Parathyroid adenoma (tissue), 2 donors: Measurements from ENCODE around the gene HRH3.

Source experiments
- H2AFZ ChIP-seq: fragments of 300-600 bp; sonication (generic); one replicate; pipeline ENCODE4 v1.7.0; 2017; ENCODE audit warnings: antibody characterized with exemption, mild to moderate bottlenecking
- H3K27ac ChIP-seq: fragments of 300-600 bp; sonication (generic); one replicate; pipeline ENCODE4 v1.7.0; 2017
- H3K27me3 ChIP-seq: fragments of 300-600 bp; sonication (generic); one replicate; pipeline ENCODE4 v1.7.0; 2017; ENCODE audit warnings: low read length; ENCODE audit not compliant: control insufficient read depth, insufficient read depth
- H3K36me3 ChIP-seq: fragments of 300-600 bp; sonication (generic); one replicate; pipeline ENCODE4 v1.7.0; 2017; ENCODE audit warnings: low read length; ENCODE audit not compliant: control insufficient read depth, insufficient read depth
- H3K4me1 ChIP-seq: fragments of 300-600 bp; sonication (generic); one replicate; pipeline ENCODE4 v1.7.0; 2017; ENCODE audit warnings: control low read depth
- H3K4me2 ChIP-seq: fragments of 300-600 bp; sonication (generic); one replicate; pipeline ENCODE4 v1.7.0; 2017; ENCODE audit warnings: low read length
- H3K4me3 ChIP-seq: fragments of 300-600 bp; sonication (generic); one replicate; pipeline ENCODE4 v1.7.0; 2017; ENCODE audit warnings: low read depth, low read length
- H3K79me2 ChIP-seq: fragments of 300-600 bp; sonication (generic); one replicate; pipeline ENCODE4 v1.7.0; 2017; ENCODE audit warnings: control low read depth
- H3K9ac ChIP-seq: fragments of 300-600 bp; sonication (generic); one replicate; pipeline ENCODE4 v1.7.0; 2017; ENCODE audit warnings: mild to moderate bottlenecking
- H3K9me3 ChIP-seq: fragments of 300-600 bp; sonication (generic); one replicate; pipeline ENCODE4 v1.7.0; 2017; ENCODE audit warnings: low read length; ENCODE audit not compliant: control insufficient read depth
- TF ChIP-seq, protein P1 (sequence below): fragments of 300-600 bp; sonication (generic); IDR thresholded peaks from one replicate; pipeline ENCODE4 v1.7.0; 2017; ENCODE audit warnings: antibody characterized with exemption, mild to moderate bottlenecking
- donor health status: primary hyperparathyroidism.

Gene HRH3

DNA sequence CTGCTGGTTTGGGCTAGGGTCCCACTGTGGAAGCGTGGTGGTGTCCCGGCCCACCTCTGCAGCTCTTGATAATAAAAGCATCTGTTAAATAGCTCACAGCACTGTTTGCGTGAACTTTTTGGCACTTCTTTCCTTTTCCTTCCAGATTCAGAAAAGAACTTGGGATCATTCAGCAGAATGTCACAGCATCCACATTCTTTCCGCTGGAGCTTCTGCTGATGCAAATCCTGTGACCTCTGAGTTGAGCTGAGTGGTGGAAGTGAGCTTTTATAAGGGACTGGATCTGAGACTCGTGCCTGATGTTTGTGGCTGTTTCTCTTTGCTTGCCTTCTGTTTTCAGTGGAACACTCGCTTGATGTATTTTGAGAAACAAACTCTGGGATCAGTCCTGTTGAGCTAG is 22.1 kb upstream of the HRH3 start:
- no peaks in the 10 kb centered on the region for H3K9me3 ChIP-seq
- peaks cover 82% of the 10 kb centered on the region for H3K79me2 ChIP-seq
- H3K27me3 ChIP-seq = no peaks in the 10 kb centered on the region
- no peaks in the 10 kb centered on the region for H3K36me3 ChIP-seq
- TF ChIP-seq, protein P1, sequence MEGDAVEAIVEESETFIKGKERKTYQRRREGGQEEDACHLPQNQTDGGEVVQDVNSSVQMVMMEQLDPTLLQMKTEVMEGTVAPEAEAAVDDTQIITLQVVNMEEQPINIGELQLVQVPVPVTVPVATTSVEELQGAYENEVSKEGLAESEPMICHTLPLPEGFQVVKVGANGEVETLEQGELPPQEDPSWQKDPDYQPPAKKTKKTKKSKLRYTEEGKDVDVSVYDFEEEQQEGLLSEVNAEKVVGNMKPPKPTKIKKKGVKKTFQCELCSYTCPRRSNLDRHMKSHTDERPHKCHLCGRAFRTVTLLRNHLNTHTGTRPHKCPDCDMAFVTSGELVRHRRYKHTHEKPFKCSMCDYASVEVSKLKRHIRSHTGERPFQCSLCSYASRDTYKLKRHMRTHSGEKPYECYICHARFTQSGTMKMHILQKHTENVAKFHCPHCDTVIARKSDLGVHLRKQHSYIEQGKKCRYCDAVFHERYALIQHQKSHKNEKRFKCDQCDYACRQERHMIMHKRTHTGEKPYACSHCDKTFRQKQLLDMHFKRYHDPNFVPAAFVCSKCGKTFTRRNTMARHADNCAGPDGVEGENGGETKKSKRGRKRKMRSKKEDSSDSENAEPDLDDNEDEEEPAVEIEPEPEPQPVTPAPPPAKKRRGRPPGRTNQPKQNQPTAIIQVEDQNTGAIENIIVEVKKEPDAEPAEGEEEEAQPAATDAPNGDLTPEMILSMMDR = no peak
- no peak overlapping the region for H3K4me3 ChIP-seq
- peaks cover 29% of the 10 kb centered on the region for H3K4me1 ChIP-seq
- no peak overlapping the region for H3K9ac ChIP-seq
- H2AFZ ChIP-seq = no peak overlapping the region
- H3K4me2 ChIP-seq = no peak overlapping the region
- no peak overlapping the region for H3K27ac ChIP-seq

DNA sequence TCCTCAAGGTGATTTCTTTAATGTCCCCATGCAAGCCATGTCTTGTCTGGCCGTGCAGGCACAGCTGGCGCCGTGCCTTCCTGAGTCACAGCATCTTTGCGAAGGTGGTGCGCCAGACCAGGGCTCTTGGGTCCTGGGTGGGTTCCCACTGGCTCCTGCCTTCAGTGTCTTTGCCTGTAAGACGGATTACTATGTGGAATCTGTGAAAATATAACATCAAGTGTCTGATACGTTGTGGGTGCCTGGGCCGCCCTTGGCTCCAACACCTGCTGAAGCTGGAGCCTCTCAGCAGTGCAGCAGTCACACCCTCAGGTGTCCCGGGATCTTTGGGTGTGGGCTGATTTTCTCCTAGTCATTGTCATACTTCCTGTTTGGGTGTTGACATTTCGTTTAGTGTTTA is 21.4 kb upstream of the HRH3 start:
- TF ChIP-seq, protein P1 = no peak
- Histone ChIP-seq H3K4me3 (no peak overlapping the region), H3K27ac (no peak overlapping the region), H3K9me3 (no peaks in the 10 kb centered on the region), H3K4me2 (no peak overlapping the region), H2AFZ (no peak overlapping the region), H3K4me1 (peaks cover 22% of the 10 kb centered on the region), H3K27me3 (no peaks in the 10 kb centered on the region), H3K79me2 (peaks cover 79% of the 10 kb centered on the region), H3K36me3 (no peaks in the 10 kb centered on the region), H3K9ac (no peak overlapping the region)

DNA sequence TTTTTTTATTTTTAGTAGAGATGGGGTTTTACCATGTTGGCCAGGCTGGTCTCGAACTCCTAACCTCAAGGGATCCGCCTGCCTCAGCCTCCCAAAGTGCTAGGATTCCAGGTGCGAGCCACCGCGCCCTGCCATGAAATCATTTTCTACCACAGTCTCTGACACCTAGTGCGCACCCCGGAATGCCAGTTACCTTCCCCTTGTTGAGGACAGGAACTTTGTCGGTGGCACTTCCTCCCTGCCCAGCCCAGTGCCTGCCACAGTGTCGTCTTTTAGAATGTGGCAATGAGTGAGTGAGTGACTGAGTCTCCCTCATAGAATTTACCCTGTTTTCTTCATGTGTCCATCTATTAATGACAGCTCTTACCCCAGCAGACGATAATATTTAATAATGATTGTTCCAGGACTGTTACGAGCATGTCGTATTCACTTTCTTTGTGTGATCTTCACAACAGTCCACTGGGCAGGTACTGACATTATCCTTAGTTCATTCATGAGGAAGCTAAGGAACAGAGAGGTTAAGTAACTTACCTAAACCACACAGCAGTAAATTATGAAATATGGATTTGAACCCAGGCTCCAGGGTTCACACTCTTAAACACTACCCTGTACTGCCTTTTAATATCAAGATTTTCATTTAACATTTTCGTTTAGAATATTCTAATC is 20.1 kb upstream of the HRH3 start:
- Histone ChIP-seq H3K36me3 (no peaks in the 10 kb centered on the region), H3K4me3 (no peak overlapping the region), H3K4me1 (peaks cover 22% of the 10 kb centered on the region), H2AFZ (no peak overlapping the region), H3K4me2 (no peak overlapping the region), H3K9ac (no peak overlapping the region), H3K27ac (no peak overlapping the region), H3K9me3 (no peaks in the 10 kb centered on the region), H3K27me3 (no peaks in the 10 kb centered on the region), H3K79me2 (peaks cover 66% of the 10 kb centered on the region)
- TF ChIP-seq, protein P1 = no peak

DNA sequence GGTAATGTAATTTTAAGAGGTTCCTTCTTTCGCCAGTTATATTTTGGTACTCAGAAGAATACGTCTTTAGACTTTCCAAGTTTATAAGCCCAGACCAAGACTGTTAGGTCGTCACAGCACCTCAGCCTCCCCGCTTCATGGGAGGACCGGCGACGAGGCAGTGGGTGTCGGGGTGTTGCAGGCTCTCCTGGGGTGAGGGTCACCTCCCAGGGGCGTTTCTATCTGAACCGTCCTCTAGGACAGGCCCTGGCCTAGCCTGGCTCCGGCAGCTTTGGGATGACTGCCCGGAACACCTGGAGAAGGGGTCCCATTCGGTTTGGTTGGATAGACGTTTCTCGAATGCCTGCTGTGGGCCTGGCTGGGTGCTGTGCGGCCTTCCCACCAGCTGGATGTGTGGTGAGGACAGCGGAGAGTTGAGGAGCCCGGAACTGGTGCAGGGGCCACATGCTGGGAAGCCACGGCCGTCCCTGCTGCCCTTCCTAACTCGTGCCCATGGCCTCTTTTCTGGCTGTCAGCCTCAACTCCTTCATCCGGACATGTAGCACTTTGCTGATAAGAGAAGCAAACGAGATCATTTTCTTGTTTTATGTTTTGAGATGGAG is 19.3 kb upstream of the HRH3 start:
- Histone ChIP-seq H3K36me3 (no peaks in the 10 kb centered on the region), H3K9me3 (no peaks in the 10 kb centered on the region), H3K27me3 (no peaks in the 10 kb centered on the region), H3K79me2 (peaks cover 59% of the 10 kb centered on the region), H3K9ac (peak overlapping the region; percentile 57), H3K4me3 (peak overlapping the region; percentile 71), H3K27ac (peak overlapping the region; percentile 66), H2AFZ (peak overlapping the region; percentile 39), H3K4me1 (peaks cover 20% of the 10 kb centered on the region), H3K4me2 (peak overlapping the region; percentile 91)
- TF ChIP-seq, protein P1 = no peak
